Trophoblast cell (in vitro differentiated cells and primary cell): ENCODE data around the gene RMP24.
A peak's percentile ranks its signal among the peaks of the same experiment; 100 is the strongest.
"Not testable (repeated sequence)": the region's sequence is repeated elsewhere in the genome, so short reads cannot be mapped to it uniquely, and the experiment has no call there.

Experiments
- DNase-seq, 2 donors: peaks; one replicate each; pipeline ENCODE4 v3.0.0-alpha.2; 2016
- H2AFZ ChIP-seq: 2 replicates; pipeline ENCODE4 v1.6.1; 2013; ENCODE audit warnings: low read length, moderate library complexity, mild to moderate bottlenecking; ENCODE audit not compliant: insufficient read depth, poor library complexity
- H2AK5ac ChIP-seq: 2 replicates; pipeline ENCODE4 v1.6.1; 2013; ENCODE audit warnings: mild to moderate bottlenecking, low read length
- H2BK120ac ChIP-seq: 2 replicates; pipeline ENCODE4 v1.6.1; 2013; ENCODE audit warnings: low read length, mild to moderate bottlenecking, moderate library complexity; ENCODE audit not compliant: insufficient read depth, poor library complexity
- H2BK12ac ChIP-seq: 2 replicates; pipeline ENCODE4 v1.6.1; 2013; ENCODE audit warnings: mild to moderate bottlenecking, low read length, moderate library complexity
- H2BK5ac ChIP-seq: 2 replicates; pipeline ENCODE4 v1.6.1; 2013; ENCODE audit warnings: low read length, low read depth, moderate library complexity, mild to moderate bottlenecking; ENCODE audit not compliant: poor library complexity
- H3K14ac ChIP-seq: 2 replicates; pipeline ENCODE4 v1.6.1; 2013; ENCODE audit warnings: mild to moderate bottlenecking, low read length
- H3K18ac ChIP-seq: 2 replicates; pipeline ENCODE4 v1.6.1; 2013; ENCODE audit warnings: mild to moderate bottlenecking, low read length
- H3K23ac ChIP-seq: 2 replicates; pipeline ENCODE4 v1.6.1; 2013; ENCODE audit warnings: low read length
- H3K27ac ChIP-seq: 2 replicates; pipeline ENCODE4 v1.5.1; 2013; ENCODE audit warnings: low read depth, mild to moderate bottlenecking, inconsistent platforms, low read length, moderate library complexity
- H3K27me3 ChIP-seq: 2 replicates; pipeline ENCODE4 v1.6.1; 2013; ENCODE audit warnings: inconsistent platforms, mild to moderate bottlenecking, low read length, moderate library complexity; ENCODE audit not compliant: insufficient read depth
- H3K36me3 ChIP-seq, 2 experiments: 1 replicate in 1 of 2; 2 replicates in 1 of 2; pipeline ENCODE4 v1.6.1; 2013; ENCODE audit warnings: low read length in 2 of 2, mild to moderate bottlenecking in 2 of 2, moderate library complexity in 1 of 2; ENCODE audit not compliant: insufficient read depth in 2 of 2, control insufficient read depth in 1 of 2
- H3K4ac ChIP-seq: 2 replicates; pipeline ENCODE4 v1.6.1; 2013; ENCODE audit warnings: low read depth, mild to moderate bottlenecking, low read length, moderate library complexity
- H3K4me1 ChIP-seq, 2 experiments: 1 replicate in 1 of 2; 2 replicates in 1 of 2; pipeline ENCODE4 v1.6.1; 2013; ENCODE audit warnings: low read length in 2 of 2, mild to moderate bottlenecking in 2 of 2, moderate library complexity in 1 of 2; ENCODE audit not compliant: insufficient read depth in 2 of 2, control insufficient read depth in 1 of 2
- H3K4me2 ChIP-seq: 2 replicates; pipeline ENCODE4 v1.6.1; 2013; ENCODE audit warnings: inconsistent platforms, mild to moderate bottlenecking, low read length, moderate library complexity
- H3K4me3 ChIP-seq: 2 replicates; pipeline ENCODE4 v1.5.1; 2013; ENCODE audit warnings: mild to moderate bottlenecking, low read depth, low read length, inconsistent platforms
- H3K79me1 ChIP-seq: one replicate; pipeline ENCODE4 v1.6.1; 2013; ENCODE audit warnings: low read length
- H3K79me2 ChIP-seq: 2 replicates; pipeline ENCODE4 v1.6.1; 2013; ENCODE audit warnings: low read length, mild to moderate bottlenecking; ENCODE audit not compliant: control insufficient read depth, insufficient read depth, poor library complexity
- H3K9ac ChIP-seq: 2 replicates; pipeline ENCODE4 v1.6.1; 2013; ENCODE audit warnings: mild to moderate bottlenecking, low read length
- H3K9me3 ChIP-seq: 2 replicates; pipeline ENCODE4 v1.6.1; 2013; ENCODE audit warnings: low read depth, mild to moderate bottlenecking, control low read depth, inconsistent platforms, low read length; ENCODE audit not compliant: insufficient read depth
- H4K12ac ChIP-seq: 2 replicates; pipeline ENCODE4 v1.6.1; 2013; ENCODE audit warnings: low read depth, mild to moderate bottlenecking, low read length, moderate library complexity
- H4K8ac ChIP-seq: 2 replicates; pipeline ENCODE4 v1.6.1; 2013; ENCODE audit warnings: low read depth, mild to moderate bottlenecking, low read length, moderate library complexity
- H4K91ac ChIP-seq: one replicate; pipeline ENCODE4 v1.6.1; 2013; ENCODE audit warnings: low read depth, mild to moderate bottlenecking, low read length, moderate library complexity
- WGBS: extraction: QIAGEN DNeasy Blood & Tissue Kit; methylation state at CpG from one replicate; pipeline ENCODE4 v1.1.7; 2013; ENCODE audit warnings: missing lambda C conversion rate; ENCODE audit not compliant: insufficient read length, insufficient coverage; ENCODE audit errors: extremely low coverage; 5-methylcytosine and 5-hydroxymethylcytosine counted together

The RMP24 gene

DNA sequence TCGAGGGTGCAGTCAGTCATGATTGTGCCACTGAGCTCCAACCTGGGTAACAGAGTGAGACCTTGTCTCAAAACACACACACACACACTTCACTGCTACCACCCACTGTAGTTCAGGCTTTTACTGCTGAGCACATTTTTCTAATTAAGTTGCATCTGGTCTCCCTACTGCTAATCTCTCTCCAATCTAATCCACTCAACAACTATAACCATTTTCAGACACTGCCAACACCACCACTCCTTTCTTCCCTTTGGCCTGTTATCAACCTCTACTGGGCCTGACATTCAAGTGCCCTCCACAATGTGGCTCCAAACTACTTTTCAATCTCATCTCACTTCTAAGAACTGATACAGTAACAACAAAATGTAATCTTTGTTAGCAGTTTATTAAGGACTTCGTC lies 44.8 kb downstream of the RMP24 start:
- H2BK5ac ChIP-seq, result no peak overlapping the region
- H2AFZ ChIP-seq, result no peak overlapping the region
- no peak overlapping the region for H3K9ac ChIP-seq
- no peak overlapping the region for H3K27ac ChIP-seq
- H3K4me3 ChIP-seq, result no peak overlapping the region
- no peaks in the 10 kb centered on the region for H3K79me1 ChIP-seq
- H3K79me2 ChIP-seq, result no peaks in the 10 kb centered on the region
- no peak overlapping the region for H3K4ac ChIP-seq
- H3K18ac ChIP-seq, result no peak overlapping the region
- no peak overlapping the region for H4K91ac ChIP-seq
- no peaks in the 10 kb centered on the region for H3K9me3 ChIP-seq
- DNase-seq, result no peak
- H3K36me3 ChIP-seq, result no peaks in the 10 kb centered on the region
- H2BK120ac ChIP-seq, result no peak overlapping the region
- no peak overlapping the region for H2AK5ac ChIP-seq
- H2BK12ac ChIP-seq, result no peak overlapping the region
- WGBS, result no CpG with 5 or more reads among the region's 2 CpGs
- H4K12ac ChIP-seq, result no peak overlapping the region
- no peak overlapping the region for H3K14ac ChIP-seq
- H3K23ac ChIP-seq, result no peak overlapping the region
- no peak overlapping the region for H4K8ac ChIP-seq
- no peak overlapping the region for H3K4me2 ChIP-seq
- no peaks in the 10 kb centered on the region for H3K27me3 ChIP-seq
- H3K4me1 ChIP-seq, result no peaks in the 10 kb centered on the region

DNA sequence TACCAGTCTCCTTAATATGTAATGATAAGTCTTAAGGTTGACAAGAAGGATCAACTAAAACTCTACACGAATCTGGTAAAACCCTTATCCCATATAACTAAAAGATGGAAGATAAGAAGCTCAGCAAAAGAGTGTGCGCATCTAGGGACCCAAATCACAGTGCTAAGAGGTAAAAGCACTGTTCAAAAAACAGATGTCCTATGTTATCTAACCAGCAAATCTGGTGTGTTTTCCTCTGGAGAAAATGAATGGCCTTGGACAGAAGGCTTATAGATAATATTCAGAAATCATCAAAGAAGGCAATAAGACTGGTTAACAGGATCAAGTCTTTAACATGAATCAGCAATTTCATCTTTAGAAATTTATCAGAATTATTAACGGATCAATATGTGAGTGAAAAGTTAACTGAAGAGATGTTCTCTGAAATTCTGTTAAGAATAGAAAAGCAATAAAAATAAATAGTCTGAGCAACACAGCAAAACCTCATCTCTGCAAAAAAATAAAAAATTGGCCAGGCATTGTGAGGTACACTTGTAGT lies 47.8 kb downstream of the RMP24 start:
- no peak overlapping the region for H3K18ac ChIP-seq
- H3K23ac ChIP-seq, result no peak overlapping the region
- H2BK12ac ChIP-seq, result no peak overlapping the region
- peak in 1 of 2 donors; percentile 40 for DNase-seq
- H3K14ac ChIP-seq, result no peak overlapping the region
- H3K79me1 ChIP-seq, result no peaks in the 10 kb centered on the region
- no peak overlapping the region for H3K4me3 ChIP-seq
- H2BK120ac ChIP-seq, result no peak overlapping the region
- no peaks in the 10 kb centered on the region for H3K36me3 ChIP-seq
- H3K4ac ChIP-seq, result no peak overlapping the region
- H3K4me1 ChIP-seq, result no peaks in the 10 kb centered on the region
- no CpG with 5 or more reads among the region's 3 CpGs for WGBS
- H3K4me2 ChIP-seq, result no peak overlapping the region
- H2BK5ac ChIP-seq, result no peak overlapping the region
- no peak overlapping the region for H2AFZ ChIP-seq
- H3K27ac ChIP-seq, result no peak overlapping the region
- H3K9me3 ChIP-seq, result no peaks in the 10 kb centered on the region
- no peak overlapping the region for H4K12ac ChIP-seq
- no peak overlapping the region for H3K9ac ChIP-seq
- H2AK5ac ChIP-seq, result no peak overlapping the region
- H4K8ac ChIP-seq, result no peak overlapping the region
- no peaks in the 10 kb centered on the region for H3K79me2 ChIP-seq
- no peaks in the 10 kb centered on the region for H3K27me3 ChIP-seq
- no peak overlapping the region for H4K91ac ChIP-seq

DNA sequence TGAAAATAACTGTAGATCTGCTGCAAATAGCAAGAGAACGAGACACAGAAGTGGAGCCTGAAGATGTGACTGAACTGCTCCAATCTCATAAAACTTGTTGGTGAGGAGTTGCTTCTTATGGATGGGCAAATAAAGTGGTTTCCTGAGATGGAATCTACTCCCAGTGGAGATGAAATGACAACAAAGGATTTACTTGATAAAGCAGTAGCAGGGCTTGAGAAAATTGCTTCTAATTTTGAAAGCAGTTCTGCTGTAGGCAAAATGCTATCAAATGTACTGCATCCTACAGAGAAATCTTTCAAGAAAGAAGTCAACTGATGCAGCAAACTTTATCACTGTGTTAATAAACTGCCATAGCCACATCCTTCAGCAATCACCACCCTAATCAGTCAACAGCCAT lies 50.9 kb downstream of the RMP24 start:
- no CpG with 5 or more reads among the region's 1 CpG for WGBS
- no peak overlapping the region for H4K8ac ChIP-seq
- no peaks in the 10 kb centered on the region for H3K79me2 ChIP-seq
- no peak overlapping the region for H3K4ac ChIP-seq
- no peaks in the 10 kb centered on the region for H3K79me1 ChIP-seq
- no peaks in the 10 kb centered on the region for H3K4me1 ChIP-seq
- H4K12ac ChIP-seq, result no peak overlapping the region
- no peak overlapping the region for H2BK120ac ChIP-seq
- no peak overlapping the region for H3K27ac ChIP-seq
- H2BK12ac ChIP-seq, result no peak overlapping the region
- no peak overlapping the region for H3K23ac ChIP-seq
- H3K27me3 ChIP-seq, result no peaks in the 10 kb centered on the region
- H4K91ac ChIP-seq, result no peak overlapping the region
- H3K4me3 ChIP-seq, result no peak overlapping the region
- H3K9ac ChIP-seq, result no peak overlapping the region
- no peak overlapping the region for H3K18ac ChIP-seq
- H3K4me2 ChIP-seq, result no peak overlapping the region
- H2AFZ ChIP-seq, result no peak overlapping the region
- H2BK5ac ChIP-seq, result no peak overlapping the region
- H3K36me3 ChIP-seq, result peaks cover 0 to 1% of the 10 kb centered on the region in 2 experiments
- no peaks in the 10 kb centered on the region for H3K9me3 ChIP-seq
- H2AK5ac ChIP-seq, result no peak overlapping the region
- no peak overlapping the region for H3K14ac ChIP-seq
- DNase-seq, result peak in 1 of 2 donors; percentile 45

DNA sequence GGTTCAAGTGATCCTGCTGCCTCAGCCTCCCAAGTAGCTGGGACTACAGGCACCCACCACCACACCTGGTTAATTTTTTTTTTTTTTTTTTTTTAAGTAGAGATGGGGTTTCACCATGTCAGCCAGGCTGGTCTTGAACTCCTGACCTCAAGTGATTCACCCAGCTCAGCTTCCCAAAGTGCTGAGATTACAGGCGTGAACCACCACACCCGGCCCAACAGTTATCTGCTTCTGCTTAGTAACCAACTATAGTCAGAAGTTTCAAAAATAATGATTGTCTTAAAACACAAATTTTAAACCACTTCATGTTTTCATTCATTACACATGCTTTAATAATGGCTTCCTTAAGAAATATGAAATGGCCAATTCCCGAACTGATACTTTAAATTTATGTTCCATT lies 51.8 kb downstream of the RMP24 start:
- DNase-seq, H2BK12ac ChIP-seq, H3K4me1 ChIP-seq, H3K36me3 ChIP-seq, H3K4ac ChIP-seq, H2BK120ac ChIP-seq, H3K79me1 ChIP-seq, H4K8ac ChIP-seq, H2AFZ ChIP-seq, H2AK5ac ChIP-seq, H4K91ac ChIP-seq, H3K14ac ChIP-seq, H3K23ac ChIP-seq, H3K18ac ChIP-seq, H3K4me2 ChIP-seq, H3K4me3 ChIP-seq, H2BK5ac ChIP-seq, H4K12ac ChIP-seq, H3K79me2 ChIP-seq, H3K9me3 ChIP-seq, H3K9ac ChIP-seq, H3K27ac ChIP-seq, H3K27me3 ChIP-seq: not testable (repeated sequence)
- WGBS, result no CpG with 5 or more reads among the region's 3 CpGs
